ENCODE measurements around the gene FNDC3A. TPM values are rescaled to one million over a fixed set of nuclear protein-coding genes. Genes with fewer than 3 reads are reported as not detected.
A peak's percentile ranks its signal among the peaks of the same experiment; 100 is the strongest.
"Not testable (repeated sequence)": the region's sequence is repeated elsewhere in the genome, so short reads cannot be mapped to it uniquely, and the experiment has no call there.

FNDC3A gene
- total RNA-seq, 3 donors from 2014 or later = 32.1 to 37.2 (median 34.2) TPM

DNA sequence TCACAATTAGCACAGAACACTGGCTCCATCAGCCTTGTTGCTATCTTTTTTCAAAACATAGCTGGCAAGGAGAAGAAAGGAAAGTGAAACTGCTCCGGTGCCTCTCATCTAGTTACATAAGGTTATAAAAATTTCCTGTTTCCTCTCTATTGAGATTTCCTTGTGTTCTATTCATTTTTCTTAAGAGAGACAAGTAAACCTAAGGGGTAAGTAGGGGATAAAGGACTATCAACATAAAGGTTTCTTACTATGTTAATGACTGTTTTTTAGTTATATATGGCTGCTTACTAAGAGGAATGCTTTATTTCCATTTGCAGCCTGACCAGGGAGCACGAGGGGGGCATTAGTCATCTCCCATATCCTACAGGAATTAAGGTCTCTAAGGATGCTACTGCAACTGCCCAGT, 171.2 kb downstream of the FNDC3A start:
- DNase-seq = no peak

DNA sequence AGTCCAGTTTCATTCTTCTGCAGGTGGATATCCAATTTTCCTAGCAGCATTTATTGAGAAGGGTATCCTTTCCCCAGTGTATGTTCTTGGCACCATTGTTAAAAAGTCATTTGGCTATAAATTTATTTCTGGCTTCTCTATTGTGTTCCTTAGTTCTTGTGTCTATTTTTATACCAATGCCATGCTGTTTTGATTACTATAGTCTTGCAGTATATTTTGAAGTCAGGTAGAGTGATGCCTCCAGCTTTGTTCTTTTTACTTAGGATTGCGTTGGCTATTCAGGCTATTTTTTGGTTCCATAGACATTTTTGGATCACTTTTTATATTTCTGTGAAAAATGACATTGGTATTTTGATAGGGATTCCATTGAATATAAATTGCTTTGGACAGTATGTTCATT, 172.7 kb downstream of the FNDC3A start:
- Mint-ChIP-seq H3K36me3 (ENCODE audit: insufficient read depth) (peaks cover 56% of the 10 kb centered on the region), H3K4me1 (ENCODE audit: low read depth) (peaks cover 43% of the 10 kb centered on the region), H3K27me3 (ENCODE audit: low read depth) (no peaks in the 10 kb centered on the region), H3K9me3 (peaks cover 19% of the 10 kb centered on the region), H3K4me3 (no peak overlapping the region)
- DNase-seq (no peak), ATAC-seq (no peak)

More for the DNA sequence above, 171.2 kb downstream of the FNDC3A start:
- no peaks in the 10 kb centered on the region for H3K27me3 Mint-ChIP-seq (ENCODE audit: low read depth)
- peaks cover 47% of the 10 kb centered on the region for H3K4me1 Mint-ChIP-seq (ENCODE audit: low read depth)
- H3K4me3 Mint-ChIP-seq = peak overlapping the region; percentile 76
- peaks cover 19% of the 10 kb centered on the region for H3K9me3 Mint-ChIP-seq
- H3K36me3 Mint-ChIP-seq (ENCODE audit: insufficient read depth) = peaks cover 65% of the 10 kb centered on the region
- no peak for ATAC-seq

DNA sequence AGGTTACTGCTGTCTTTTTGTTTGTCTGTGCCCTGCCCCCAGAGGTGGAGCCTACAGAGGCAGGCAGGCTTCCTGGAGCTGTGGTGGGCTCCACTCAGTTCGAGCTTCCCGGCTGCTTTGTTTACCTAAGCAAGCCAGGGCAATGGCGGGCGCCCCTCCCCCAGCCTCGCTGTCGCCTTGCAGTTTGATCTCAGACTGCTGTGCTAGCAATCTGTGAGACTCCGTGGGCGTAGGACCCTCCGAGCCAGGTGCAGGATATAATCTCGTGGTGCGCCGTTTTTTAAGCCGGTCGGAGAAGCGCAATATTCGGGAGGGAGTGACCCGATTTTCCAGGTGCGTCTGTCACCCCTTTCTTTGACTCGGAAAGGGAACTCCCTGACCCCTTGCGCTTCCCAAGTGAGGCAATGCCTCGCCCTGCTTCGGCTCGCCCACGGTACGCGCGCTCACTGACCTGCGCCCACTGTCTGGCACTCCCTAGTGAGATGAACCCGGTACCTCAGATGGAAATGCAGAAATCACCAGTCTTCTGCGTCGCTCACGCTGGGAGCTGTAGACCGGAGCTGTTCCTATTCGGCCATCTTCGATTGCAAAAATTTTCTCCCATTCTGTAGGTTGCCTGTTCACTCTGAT, 182.4 kb downstream of the FNDC3A start:
- not testable (repeated sequence) for DNase-seq; H3K9me3 Mint-ChIP-seq; H3K27me3 Mint-ChIP-seq (ENCODE audit: low read depth); H3K4me3 Mint-ChIP-seq; ATAC-seq
- Mint-ChIP-seq H3K36me3 (ENCODE audit: insufficient read depth) (peaks cover 44% of the 10 kb centered on the region), H3K4me1 (ENCODE audit: low read depth) (peaks cover 14% of the 10 kb centered on the region)

DNA sequence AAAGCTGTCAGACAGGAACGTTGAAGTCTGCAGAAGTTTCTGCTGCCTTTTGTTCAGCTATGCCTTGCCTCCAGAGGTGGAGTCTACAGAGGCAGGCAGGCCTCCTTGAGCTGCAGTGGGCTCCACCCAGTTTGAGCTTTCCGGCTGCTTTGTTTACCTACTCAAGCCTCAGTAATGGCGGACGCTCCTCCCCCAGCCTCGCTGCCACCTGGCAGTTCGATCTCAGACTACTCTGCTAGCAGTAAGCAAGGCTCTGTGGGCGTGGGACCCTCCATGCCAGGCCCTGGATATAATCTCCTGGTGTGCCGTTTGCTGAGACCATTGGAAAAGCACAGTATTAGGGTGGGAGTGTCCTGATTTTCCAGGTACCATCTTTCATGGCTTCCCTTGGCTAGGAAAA, 187.4 kb downstream of the FNDC3A start:
- Mint-ChIP-seq H3K36me3 (ENCODE audit: insufficient read depth) (peaks cover 70% of the 10 kb centered on the region), H3K4me1 (ENCODE audit: low read depth) (peaks cover 21% of the 10 kb centered on the region), H3K9me3 (peaks cover 10% of the 10 kb centered on the region)
- DNase-seq; ATAC-seq; H3K4me3 Mint-ChIP-seq; H3K27me3 Mint-ChIP-seq (ENCODE audit: low read depth): not testable (repeated sequence)

DNA sequence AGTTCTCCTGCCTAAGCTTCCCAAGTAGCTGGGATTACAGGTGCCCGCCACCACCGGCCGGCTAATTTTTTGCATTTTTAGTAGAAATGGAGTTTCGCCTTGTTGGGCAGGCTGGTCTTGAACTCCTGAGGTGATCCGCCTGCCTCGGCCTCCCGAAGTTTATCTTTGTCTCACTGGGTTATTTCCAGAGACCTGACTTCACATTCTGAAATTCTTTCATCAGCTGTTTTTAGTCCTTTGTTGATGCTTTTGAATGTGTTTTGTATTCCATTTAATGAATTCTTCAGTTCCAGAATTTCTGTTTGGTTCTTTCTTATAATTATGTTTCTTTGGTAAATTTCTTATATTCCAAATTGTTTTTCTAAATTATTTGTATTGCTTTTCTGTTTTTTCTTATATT, 189.0 kb downstream of the FNDC3A start:
- Mint-ChIP-seq H3K4me3 (no peak overlapping the region), H3K4me1 (ENCODE audit: low read depth) (peaks cover 9% of the 10 kb centered on the region), H3K9me3 (peaks cover 10% of the 10 kb centered on the region), H3K36me3 (ENCODE audit: insufficient read depth) (peaks cover 59% of the 10 kb centered on the region), H3K27me3 (ENCODE audit: low read depth) (no peaks in the 10 kb centered on the region)
- no peak for DNase-seq
- ATAC-seq = no peak

DNA sequence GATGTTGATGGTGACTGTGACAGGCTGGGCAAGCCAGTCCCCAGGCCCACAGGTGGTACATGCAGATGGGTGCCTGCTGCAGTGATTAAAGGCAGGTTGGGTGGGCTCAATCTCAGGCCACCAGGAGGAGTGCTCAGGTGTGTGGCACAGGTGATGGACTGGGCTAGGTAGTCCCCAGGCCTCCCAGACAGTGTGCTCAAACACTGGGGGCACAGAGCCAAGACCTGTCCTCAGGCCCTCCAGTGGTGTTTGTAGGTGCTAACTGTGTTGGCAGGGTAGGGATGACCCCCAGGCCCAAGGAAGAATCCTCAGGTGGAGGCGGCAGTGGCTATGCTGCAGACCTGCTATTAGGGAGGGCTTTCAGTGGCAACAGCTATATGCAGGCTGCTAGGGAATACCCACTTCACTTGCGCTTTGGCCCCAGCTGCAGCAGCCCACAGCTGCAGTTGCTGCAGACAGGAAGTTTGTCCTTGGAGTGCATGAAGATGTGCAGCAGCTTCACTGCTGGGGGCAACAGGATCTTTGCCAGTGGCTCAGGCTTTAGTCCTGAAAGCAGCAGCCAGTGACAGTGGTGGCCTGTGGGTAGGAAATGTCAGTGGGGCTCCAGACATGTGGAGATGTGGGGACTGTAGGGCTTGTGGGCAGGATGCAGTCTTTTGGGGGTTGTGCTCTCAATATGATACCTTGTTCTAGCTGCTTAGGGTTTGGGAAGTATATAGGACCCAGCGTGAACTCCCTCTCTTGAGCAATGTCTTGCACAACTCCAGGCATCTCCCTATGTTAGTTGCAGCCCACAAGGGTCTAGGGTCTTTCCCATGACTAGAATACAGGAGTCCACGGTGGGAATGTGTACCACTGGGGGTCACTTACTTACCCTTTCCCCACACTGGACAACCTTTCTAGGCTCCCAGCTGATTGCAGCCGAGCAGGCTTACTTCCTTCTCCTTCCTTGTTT, 190.4 kb downstream of the FNDC3A start:
- H3K4me1 Mint-ChIP-seq (ENCODE audit: low read depth) = peaks cover 7% of the 10 kb centered on the region
- no peak for ATAC-seq
- peaks cover 10% of the 10 kb centered on the region for H3K9me3 Mint-ChIP-seq
- H3K36me3 Mint-ChIP-seq (ENCODE audit: insufficient read depth) = peaks cover 55% of the 10 kb centered on the region
- DNase-seq = no peak
- H3K27me3 Mint-ChIP-seq (ENCODE audit: low read depth) = no peaks in the 10 kb centered on the region
- no peak overlapping the region for H3K4me3 Mint-ChIP-seq

DNA sequence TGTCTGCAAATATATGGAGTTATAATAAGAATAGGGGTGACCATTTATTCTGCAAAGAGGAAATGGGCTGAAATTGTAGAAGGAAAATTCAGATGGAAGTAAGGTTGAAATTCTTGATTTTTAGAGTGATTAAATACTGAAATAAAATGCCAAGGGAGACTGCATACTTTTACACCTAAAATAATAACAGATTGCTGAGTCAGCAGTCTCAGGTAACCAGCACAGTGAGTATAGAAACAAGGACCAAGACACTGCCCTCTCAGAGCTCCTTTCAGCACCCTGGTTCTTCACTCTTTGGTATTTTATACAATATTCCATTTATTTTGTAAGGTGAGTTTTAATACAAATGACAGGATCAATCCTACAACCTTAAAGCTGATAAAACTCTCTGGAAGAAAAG, 195.6 kb downstream of the FNDC3A start:
- Mint-ChIP-seq H3K9me3 (no peaks in the 10 kb centered on the region), H3K36me3 (ENCODE audit: insufficient read depth) (peaks cover 39% of the 10 kb centered on the region), H3K4me1 (ENCODE audit: low read depth) (no peaks in the 10 kb centered on the region), H3K4me3 (no peak overlapping the region), H3K27me3 (ENCODE audit: low read depth) (no peaks in the 10 kb centered on the region)
- DNase-seq (no peak), ATAC-seq (no peak)

DNA sequence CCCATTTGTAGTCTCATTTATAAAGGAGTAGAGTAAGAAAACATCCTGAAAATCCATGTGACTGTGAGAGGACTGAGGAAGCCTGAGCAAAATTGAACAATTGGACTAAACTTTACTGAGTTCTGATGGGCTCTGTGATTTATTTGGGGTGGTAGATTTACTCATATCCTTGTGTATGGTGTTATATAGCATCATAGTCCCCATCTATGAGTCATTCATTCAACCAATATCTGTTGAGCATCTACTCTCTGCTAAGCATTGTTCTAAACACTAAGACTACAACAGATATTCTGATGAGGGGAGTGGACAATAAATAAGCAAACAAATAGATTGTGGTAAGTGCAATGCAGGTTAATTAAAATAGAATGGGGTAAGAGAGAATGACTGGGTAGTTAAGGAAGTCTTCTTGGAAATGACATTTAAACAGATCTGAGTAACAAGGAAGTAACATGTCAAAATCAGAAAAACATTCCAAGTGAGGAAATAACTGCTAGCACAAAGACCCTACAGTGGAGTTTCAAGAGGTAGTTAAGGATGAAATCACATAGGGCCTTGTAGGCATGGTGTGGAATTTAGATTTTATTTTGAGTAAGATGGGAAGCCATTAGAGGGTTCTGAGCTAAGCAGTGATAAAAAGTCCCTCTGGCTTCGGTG, 208.1 kb downstream of the FNDC3A start:
- no peak overlapping the region for H3K4me3 Mint-ChIP-seq
- no peaks in the 10 kb centered on the region for H3K9me3 Mint-ChIP-seq
- peaks cover 5% of the 10 kb centered on the region for H3K4me1 Mint-ChIP-seq (ENCODE audit: low read depth)
- DNase-seq = no peak
- peaks cover 36% of the 10 kb centered on the region for H3K36me3 Mint-ChIP-seq (ENCODE audit: insufficient read depth)
- no peaks in the 10 kb centered on the region for H3K27me3 Mint-ChIP-seq (ENCODE audit: low read depth)
- ATAC-seq = no peak

DNA sequence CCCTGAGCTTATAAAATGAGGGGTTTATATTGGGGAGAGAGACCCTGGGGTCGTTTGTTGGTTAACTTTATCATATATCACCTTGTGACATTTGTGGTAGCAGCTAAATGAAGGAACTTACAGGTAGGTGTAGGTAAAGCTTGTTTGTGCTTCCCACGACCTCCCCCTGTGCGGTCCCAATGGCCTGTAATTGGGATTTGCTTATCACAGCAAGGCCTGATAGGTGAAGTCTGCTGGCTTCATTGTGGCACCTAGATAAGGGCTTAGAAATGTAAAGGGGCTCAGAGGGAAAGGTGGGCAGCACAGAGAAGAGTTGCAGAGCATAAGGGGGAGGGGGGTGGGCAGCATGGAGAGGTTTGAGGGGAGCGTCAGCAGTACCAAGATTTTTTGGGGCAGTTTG, 208.9 kb downstream of the FNDC3A start:
- ATAC-seq (no peak), DNase-seq (no peak)
- Mint-ChIP-seq H3K36me3 (ENCODE audit: insufficient read depth) (peaks cover 34% of the 10 kb centered on the region), H3K9me3 (no peaks in the 10 kb centered on the region), H3K27me3 (ENCODE audit: low read depth) (no peaks in the 10 kb centered on the region), H3K4me1 (ENCODE audit: low read depth) (peaks cover 5% of the 10 kb centered on the region), H3K4me3 (no peak overlapping the region)

- no peaks in the 10 kb centered on the region for H3K9me3 Mint-ChIP-seq
- ATAC-seq (no peak), DNase-seq (no peak)
- no peak overlapping the region for H3K4me3 Mint-ChIP-seq
- H3K27me3 Mint-ChIP-seq (ENCODE audit: low read depth) = no peaks in the 10 kb centered on the region
- peaks cover 29% of the 10 kb centered on the region for H3K36me3 Mint-ChIP-seq (ENCODE audit: insufficient read depth)
- H3K4me1 Mint-ChIP-seq (ENCODE audit: low read depth) = peaks cover 5% of the 10 kb centered on the region
Observed at GRCh38 chr13:49185264-49185663, 209.6 kb downstream of the FNDC3A start.

GRCh38 chr13:49190901-49191300, 215.2 kb downstream of the FNDC3A start:
- DNase-seq = no peak
- Mint-ChIP-seq H3K27me3 (ENCODE audit: low read depth) (no peaks in the 10 kb centered on the region), H3K36me3 (ENCODE audit: insufficient read depth) (peaks cover 37% of the 10 kb centered on the region), H3K4me1 (ENCODE audit: low read depth) (peaks cover 2% of the 10 kb centered on the region), H3K9me3 (no peaks in the 10 kb centered on the region), H3K4me3 (no peak overlapping the region)
- no peak for ATAC-seq

- H3K4me1 Mint-ChIP-seq (ENCODE audit: low read depth) = no peaks in the 10 kb centered on the region
- H3K4me3 Mint-ChIP-seq = no peak overlapping the region
- H3K27me3 Mint-ChIP-seq (ENCODE audit: low read depth) = no peaks in the 10 kb centered on the region
- DNase-seq (no peak), ATAC-seq (no peak)
- no peaks in the 10 kb centered on the region for H3K9me3 Mint-ChIP-seq
- H3K36me3 Mint-ChIP-seq (ENCODE audit: insufficient read depth) = peaks cover 39% of the 10 kb centered on the region
Observed at GRCh38 chr13:49206641-49207040, 230.9 kb downstream of the FNDC3A start.

DNA sequence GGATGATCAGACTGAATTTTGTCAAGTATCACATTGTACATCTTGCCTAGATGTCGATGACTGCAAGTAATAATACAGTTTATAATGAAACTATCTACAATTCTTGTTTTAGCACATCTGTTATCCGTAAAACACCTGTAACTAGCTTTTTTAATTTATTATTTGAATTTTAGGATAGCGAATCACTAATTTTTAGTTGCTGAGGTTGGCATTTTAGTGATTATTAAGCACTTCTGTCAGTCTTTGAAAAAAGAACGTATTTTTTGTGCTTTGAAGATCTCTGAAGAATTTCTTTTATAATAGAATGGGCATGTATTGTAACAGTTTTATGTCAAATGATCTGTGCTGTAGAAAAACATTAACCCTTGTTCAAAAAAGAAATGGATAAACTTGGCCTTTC, 232.9 kb downstream of the FNDC3A start:
- DNase-seq (no peak), ATAC-seq (no peak)
- Mint-ChIP-seq H3K27me3 (ENCODE audit: low read depth) (no peaks in the 10 kb centered on the region), H3K9me3 (no peaks in the 10 kb centered on the region), H3K4me3 (no peak overlapping the region), H3K4me1 (ENCODE audit: low read depth) (no peaks in the 10 kb centered on the region), H3K36me3 (ENCODE audit: insufficient read depth) (peaks cover 34% of the 10 kb centered on the region)

- peaks cover 25% of the 10 kb centered on the region for H3K36me3 Mint-ChIP-seq (ENCODE audit: insufficient read depth)
- H3K27me3 Mint-ChIP-seq (ENCODE audit: low read depth) = no peaks in the 10 kb centered on the region
- ATAC-seq (no peak), DNase-seq (no peak)
- H3K9me3 Mint-ChIP-seq = no peaks in the 10 kb centered on the region
- no peak overlapping the region for H3K4me3 Mint-ChIP-seq
- H3K4me1 Mint-ChIP-seq (ENCODE audit: low read depth) = peaks cover 9% of the 10 kb centered on the region
Observed at GRCh38 chr13:49210114-49210513, 234.4 kb downstream of the FNDC3A start.

All from activated T-cell treated with anti-CD3 and anti-CD28 coated beads, Interleukin-2, amount 50 U/mL, for 4 hours (primary cell).